MM.1S (cell line): ENCODE results near the gene ST6GALNAC6.
A peak's percentile ranks its signal among the peaks of the same experiment; 100 is the strongest.

Experiments
- DNase-seq: peaks from one replicate; pipeline ENCODE4 v3.0.0-alpha.2; 2015
- H2AFZ ChIP-seq: fragments of 300-600 bp; sonication (generic); 2 replicates; pipeline ENCODE4 v1.6.0; 2016; ENCODE audit warnings: antibody characterized with exemption, low read length
- H3F3A ChIP-seq: fragments of 300-600 bp; sonication (generic); 2 replicates; pipeline ENCODE4 v1.6.1; 2016; ENCODE audit warnings: mild to moderate bottlenecking, antibody characterized with exemption, low read length, moderate library complexity, mixed read lengths; ENCODE audit not compliant: insufficient read depth
- H3K27ac ChIP-seq: fragments of 300-600 bp; sonication (generic); 2 replicates; pipeline ENCODE4 v1.5.1; 2016; ENCODE audit warnings: mild to moderate bottlenecking, low read length
- H3K27me3 ChIP-seq: fragments of 300-600 bp; sonication (generic); replicated peaks from 2 replicates; pipeline ENCODE4 v1.6.0; 2016; ENCODE audit warnings: low read length; ENCODE audit not compliant: insufficient read depth
- H3K36me3 ChIP-seq: fragments of 300-600 bp; sonication (generic); replicated peaks from 2 replicates; pipeline ENCODE4 v1.6.1; 2016; ENCODE audit warnings: mild to moderate bottlenecking, low read length, mixed read lengths; ENCODE audit not compliant: insufficient read depth
- H3K4me1 ChIP-seq: fragments of 300-600 bp; sonication (generic); 2 replicates; pipeline ENCODE4 v1.6.1; 2016; ENCODE audit warnings: low read length, mixed read lengths
- H3K4me2 ChIP-seq: fragments of 300-600 bp; sonication (generic); 2 replicates; pipeline ENCODE4 v1.6.0; 2016; ENCODE audit warnings: low read depth, low read length
- H3K4me3 ChIP-seq: fragments of 300-600 bp; sonication (generic); 2 replicates; pipeline ENCODE4 v1.5.1; 2016; ENCODE audit warnings: low read length, mixed read lengths
- H3K79me2 ChIP-seq: fragments of 300-600 bp; sonication (generic); 2 replicates; pipeline ENCODE4 v1.6.1; 2016; ENCODE audit warnings: mixed run types, low read length, mixed read lengths
- H3K9ac ChIP-seq: fragments of 300-600 bp; sonication (generic); 2 replicates; pipeline ENCODE4 v1.6.1; 2016; ENCODE audit warnings: low read length, mixed read lengths
- H3K9me2 ChIP-seq: fragments of 300-600 bp; sonication (generic); replicated peaks from 2 replicates; pipeline ENCODE4 v1.6.1; 2016; ENCODE audit warnings: mild to moderate bottlenecking, low read length, mixed read lengths; ENCODE audit not compliant: insufficient read depth
- H3K9me3 ChIP-seq: fragments of 300-600 bp; sonication (generic); replicated peaks from 2 replicates; pipeline ENCODE4 v1.6.1; 2016; ENCODE audit warnings: mild to moderate bottlenecking, low read length, mixed read lengths; ENCODE audit not compliant: insufficient read depth
- H4K20me1 ChIP-seq: fragments of 300-600 bp; sonication (generic); 2 replicates; pipeline ENCODE4 v1.6.1; 2016; ENCODE audit warnings: mild to moderate bottlenecking, low read length, moderate library complexity, mixed read lengths; ENCODE audit not compliant: insufficient read depth
- EZH2 ChIP-seq: fragments of 300-600 bp; sonication (generic); optimal IDR thresholded peaks from 2 replicates; pipeline ENCODE3; 2017; ENCODE audit warnings: low read depth, mild to moderate bottlenecking, antibody characterized with exemption, low read length, mixed read lengths
- EZH2phosphoT487 ChIP-seq: fragments of 300-600 bp; sonication (generic); IDR thresholded peaks from 2 replicates; pipeline ENCODE4 v1.6.1; 2018; ENCODE audit warnings: antibody characterized with exemption, low read length
- TF ChIP-seq, protein P1 (sequence below): fragments of 300-600 bp; sonication (generic); IDR thresholded peaks from 2 replicates; pipeline ENCODE4 v1.5.1; 2016; ENCODE audit warnings: antibody characterized with exemption, low read length, mixed read lengths

Gene ST6GALNAC6

DNA sequence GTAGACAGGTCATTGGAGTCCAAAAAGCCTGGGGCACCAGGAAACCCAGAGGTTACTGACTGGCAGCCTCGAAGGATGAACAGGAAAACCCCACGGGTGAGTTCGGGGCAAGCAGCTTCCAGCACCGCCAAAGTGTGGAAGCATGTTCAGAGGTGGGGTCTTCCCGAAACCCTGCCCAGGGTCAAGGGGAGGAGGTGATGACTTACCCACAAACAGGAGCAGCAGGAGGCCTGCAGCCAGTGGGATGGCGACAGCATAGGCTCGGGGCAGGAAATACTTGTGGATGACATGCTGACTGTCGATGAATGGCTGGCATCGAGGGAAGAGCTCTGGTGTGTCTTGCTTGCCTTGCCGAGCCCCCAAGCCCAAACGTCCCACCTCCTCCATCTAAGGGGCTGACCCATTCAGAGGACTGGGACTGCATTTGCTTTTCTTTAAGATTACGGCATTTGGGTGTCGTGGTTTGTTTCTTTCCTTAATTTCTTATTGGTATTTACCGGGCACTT, 37.0 kb upstream of the ST6GALNAC6 start:
- Histone ChIP-seq H3K4me2 (peak overlapping the region; percentile 80), H3K27me3 (no peaks in the 10 kb centered on the region), H4K20me1 (0 out of 2 replicates have a peak, but pooled peaks cover 4% of the 10 kb centered on the region), H3K9me2 (no peaks in the 10 kb centered on the region), H3K9ac (peak overlapping the region; percentile 79), H2AFZ (no peak overlapping the region), H3K79me2 (peaks cover 35% of the 10 kb centered on the region), H3K4me3 (peak overlapping the region; percentile 84), H3K27ac (no peak overlapping the region), H3K9me3 (no peaks in the 10 kb centered on the region), H3F3A (peaks cover 5% of the 10 kb centered on the region), H3K36me3 (no peaks in the 10 kb centered on the region), H3K4me1 (peaks cover 11% of the 10 kb centered on the region)
- no peak for DNase-seq
- TF ChIP-seq EZH2 (no peak), EZH2phosphoT487 (no peak)
- TF ChIP-seq, protein P1, sequence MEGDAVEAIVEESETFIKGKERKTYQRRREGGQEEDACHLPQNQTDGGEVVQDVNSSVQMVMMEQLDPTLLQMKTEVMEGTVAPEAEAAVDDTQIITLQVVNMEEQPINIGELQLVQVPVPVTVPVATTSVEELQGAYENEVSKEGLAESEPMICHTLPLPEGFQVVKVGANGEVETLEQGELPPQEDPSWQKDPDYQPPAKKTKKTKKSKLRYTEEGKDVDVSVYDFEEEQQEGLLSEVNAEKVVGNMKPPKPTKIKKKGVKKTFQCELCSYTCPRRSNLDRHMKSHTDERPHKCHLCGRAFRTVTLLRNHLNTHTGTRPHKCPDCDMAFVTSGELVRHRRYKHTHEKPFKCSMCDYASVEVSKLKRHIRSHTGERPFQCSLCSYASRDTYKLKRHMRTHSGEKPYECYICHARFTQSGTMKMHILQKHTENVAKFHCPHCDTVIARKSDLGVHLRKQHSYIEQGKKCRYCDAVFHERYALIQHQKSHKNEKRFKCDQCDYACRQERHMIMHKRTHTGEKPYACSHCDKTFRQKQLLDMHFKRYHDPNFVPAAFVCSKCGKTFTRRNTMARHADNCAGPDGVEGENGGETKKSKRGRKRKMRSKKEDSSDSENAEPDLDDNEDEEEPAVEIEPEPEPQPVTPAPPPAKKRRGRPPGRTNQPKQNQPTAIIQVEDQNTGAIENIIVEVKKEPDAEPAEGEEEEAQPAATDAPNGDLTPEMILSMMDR, result no peak

DNA sequence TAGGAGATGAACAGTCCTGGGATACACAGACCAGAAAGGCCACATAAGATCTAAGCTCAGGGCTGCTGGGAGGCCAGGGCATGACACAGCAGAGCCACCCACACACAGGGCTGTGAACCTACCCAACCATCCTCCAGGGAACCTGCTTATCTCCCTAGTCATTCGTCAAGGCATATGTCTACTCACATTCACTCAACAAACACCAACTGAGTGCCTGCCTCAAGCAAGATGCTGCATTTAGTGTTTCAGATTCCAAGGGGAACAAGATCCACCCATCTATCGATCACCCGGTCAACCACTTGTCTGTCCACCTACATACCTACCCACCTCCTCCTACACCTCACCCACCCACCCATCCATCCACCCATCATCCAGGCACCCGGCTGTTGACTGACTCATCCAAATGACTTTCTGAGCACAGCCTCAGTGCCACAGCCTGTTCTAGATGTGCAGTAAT, 36.4 kb upstream of the ST6GALNAC6 start:
- H3K79me2 ChIP-seq, result peaks cover 35% of the 10 kb centered on the region
- peaks cover 11% of the 10 kb centered on the region for H3F3A ChIP-seq
- no peak overlapping the region for H2AFZ ChIP-seq
- no peak overlapping the region for H3K9ac ChIP-seq
- no peaks in the 10 kb centered on the region for H3K9me3 ChIP-seq
- no peak overlapping the region for H3K27ac ChIP-seq
- peaks cover 16% of the 10 kb centered on the region for H3K4me1 ChIP-seq
- TF ChIP-seq EZH2phosphoT487 (no peak), EZH2 (no peak)
- TF ChIP-seq, protein P1, result no peak
- H3K4me2 ChIP-seq, result peak overlapping the region; percentile 80; the same call in 1 of the 2 replicates
- no peaks in the 10 kb centered on the region for H3K27me3 ChIP-seq
- H3K4me3 ChIP-seq, result no peak overlapping the region
- 0 out of 2 replicates have a peak, but pooled peaks cover 4% of the 10 kb centered on the region for H4K20me1 ChIP-seq
- DNase-seq, result no peak
- no peaks in the 10 kb centered on the region for H3K9me2 ChIP-seq
- no peaks in the 10 kb centered on the region for H3K36me3 ChIP-seq

DNA sequence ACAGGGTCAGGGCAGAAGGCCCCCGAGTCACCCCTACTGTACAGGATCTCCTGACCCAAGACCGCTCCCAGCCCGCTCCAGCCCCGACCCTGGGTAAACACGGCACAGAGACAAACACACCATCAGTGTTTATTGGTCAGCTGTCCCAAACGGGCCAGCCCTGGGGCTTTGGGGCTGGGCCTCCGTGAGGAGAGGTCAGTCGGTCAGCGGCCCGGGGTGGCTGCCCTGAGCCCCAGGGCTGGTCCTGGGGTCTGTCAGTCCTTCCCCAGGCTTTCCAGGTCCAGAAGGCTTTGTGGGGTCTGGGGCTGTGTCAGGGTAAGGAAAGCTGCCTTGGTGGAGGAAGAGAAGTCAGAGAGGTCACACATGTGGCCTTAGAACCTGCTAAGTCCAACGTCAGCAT, 35.6 kb upstream of the ST6GALNAC6 start:
- H2AFZ ChIP-seq, result no peak overlapping the region
- H3K36me3 ChIP-seq, result no peaks in the 10 kb centered on the region
- peaks cover 18% of the 10 kb centered on the region for H3K4me1 ChIP-seq
- TF ChIP-seq, protein P1, result no peak
- TF ChIP-seq EZH2phosphoT487 (no peak), EZH2 (no peak)
- no peak for DNase-seq
- H3K9me2 ChIP-seq, result no peaks in the 10 kb centered on the region
- H3K4me3 ChIP-seq, result no peak overlapping the region
- H3K4me2 ChIP-seq, result no peak overlapping the region
- peaks cover 15% of the 10 kb centered on the region for H3F3A ChIP-seq
- no peaks in the 10 kb centered on the region for H3K9me3 ChIP-seq
- no peak overlapping the region for H3K9ac ChIP-seq
- peaks cover 35% of the 10 kb centered on the region for H3K79me2 ChIP-seq
- H3K27me3 ChIP-seq, result no peaks in the 10 kb centered on the region
- H3K27ac ChIP-seq, result no peak overlapping the region
- 0 out of 2 replicates have a peak, but pooled peaks cover 4% of the 10 kb centered on the region for H4K20me1 ChIP-seq
